IMR-90 (cell line): Measurements from ENCODE around the gene OR2A12. TPM values are rescaled to one million over a fixed set of nuclear protein-coding genes. Genes with fewer than 3 reads are reported as not detected.

Experiments
- ATAC-seq: fragments of 200-7000 bp; cut with Tn5 transposase; 2 replicates; pipeline ENCODE4 v1.9.1; 2020; ENCODE audit warnings: low read depth, mild to moderate bottlenecking, moderate library complexity
- BruUV-seq: library from RNA; stranded (reverse); fragments of 400-500 nt; replicated peaks from 2 replicates; lab custom pipeline; 2021; lab: Mats Ljungman, UMichigan
- CTCF ChIA-PET: fragments of 300-600 bp; formaldehyde crosslinking; extraction: SDS; loops from one replicate; lab custom pipeline; 2021; ENCODE audit warnings: antibody characterized with exemption; lab: Yijun Ruan, JAX
- POLR2A ChIA-PET: fragments of 300-600 bp; sonication (Branson Sonifier 250); formaldehyde crosslinking; loops from one replicate; lab custom pipeline; 2022; ENCODE audit warnings: antibody characterized with exemption; ENCODE audit not compliant: unreplicated experiment; lab: Charles Lee
- DNase-seq: peaks from one replicate; pipeline ENCODE4 v3.0.0; 2013
- H2AFZ ChIP-seq: replicated peaks from 2 replicates; pipeline ENCODE3; 2013; ENCODE audit warnings: low read length, mild to moderate bottlenecking; ENCODE audit not compliant: poor library complexity
- H2AK5ac ChIP-seq: 2 replicates; pipeline ENCODE4 v1.6.1; 2013; ENCODE audit warnings: low read depth, low read length, inconsistent platforms
- H2AK9ac ChIP-seq: replicated peaks from 2 replicates; pipeline ENCODE3; 2013; ENCODE audit warnings: mild to moderate bottlenecking, low read depth, low read length, moderate library complexity; ENCODE audit not compliant: poor library complexity
- H2BK120ac ChIP-seq: 2 replicates; pipeline ENCODE4 v1.6.1; 2013; ENCODE audit warnings: low read depth, low read length, inconsistent platforms
- H2BK15ac ChIP-seq: 3 replicates; pipeline ENCODE4 v1.6.1; 2013; ENCODE audit warnings: low read depth, low read length, inconsistent platforms
- H2BK20ac ChIP-seq: 2 replicates; pipeline ENCODE4 v1.6.1; 2013; ENCODE audit warnings: low read depth, mild to moderate bottlenecking, inconsistent platforms, low read length, moderate library complexity
- H2BK5ac ChIP-seq: 2 replicates; pipeline ENCODE4 v1.6.1; 2013; ENCODE audit warnings: mild to moderate bottlenecking, low read depth, low read length, inconsistent platforms; ENCODE audit not compliant: poor library complexity, severe bottlenecking
- H3K14ac ChIP-seq: replicated peaks from 2 replicates; pipeline ENCODE4 v1.6.1; 2013; ENCODE audit warnings: low read depth, low read length, inconsistent platforms
- H3K18ac ChIP-seq: 2 replicates; pipeline ENCODE4 v1.6.1; 2013; ENCODE audit warnings: low read depth, low read length, control low read depth
- H3K23ac ChIP-seq: 2 replicates; pipeline ENCODE4 v1.6.1; 2013; ENCODE audit warnings: low read depth, low read length, inconsistent platforms
- H3K27ac ChIP-seq: 2 replicates; pipeline ENCODE4 v1.5.1; 2013; ENCODE audit warnings: mild to moderate bottlenecking, control low read depth, low read length; ENCODE audit not compliant: insufficient read depth
- H3K27me3 ChIP-seq: 2 replicates; pipeline ENCODE4 v1.6.1; 2013; ENCODE audit warnings: low read length; ENCODE audit not compliant: control insufficient read depth, insufficient read depth
- H3K36me3 ChIP-seq: 2 replicates; pipeline ENCODE4 v1.6.1; 2013; ENCODE audit warnings: low read length, mixed read lengths; ENCODE audit not compliant: control insufficient read depth, insufficient read depth
- H3K4ac ChIP-seq: 2 replicates; pipeline ENCODE4 v1.6.1; 2013; ENCODE audit warnings: low read depth, low read length, inconsistent platforms
- H3K4me1 ChIP-seq: 2 replicates; pipeline ENCODE4 v1.6.1; 2013; ENCODE audit warnings: low read length, mixed read lengths; ENCODE audit not compliant: control insufficient read depth, insufficient read depth
- H3K4me2 ChIP-seq: 2 replicates; pipeline ENCODE4 v1.6.1; 2013; ENCODE audit warnings: low read depth, mild to moderate bottlenecking, control low read depth, low read length, moderate library complexity
- H3K4me3 ChIP-seq: 2 replicates; pipeline ENCODE4 v1.5.1; 2013; ENCODE audit warnings: low read depth, mild to moderate bottlenecking, control low read depth, low read length, moderate library complexity; ENCODE audit not compliant: insufficient read depth
- H3K56ac ChIP-seq: 2 replicates; pipeline ENCODE4 v1.6.1; 2013; ENCODE audit warnings: low read length, inconsistent platforms; ENCODE audit not compliant: insufficient read depth; ENCODE audit errors: extremely low read depth
- H3K79me1 ChIP-seq, 2 experiments: 2 replicates each; pipeline ENCODE4 v1.6.1; 2013; ENCODE audit warnings: low read length in 2 of 2, inconsistent platforms in 1 of 2, low read depth in 1 of 2
- H3K9ac ChIP-seq: 2 replicates; pipeline ENCODE4 v1.6.1; 2013; ENCODE audit warnings: low read depth, low read length, control low read depth
- H3K9me1 ChIP-seq: 2 replicates; pipeline ENCODE4 v1.6.1; 2013; ENCODE audit warnings: low read length, inconsistent platforms; ENCODE audit not compliant: insufficient read depth
- H3K9me3 ChIP-seq: 2 replicates; pipeline ENCODE4 v1.6.1; 2013; ENCODE audit warnings: low read length; ENCODE audit not compliant: control insufficient read depth, insufficient read depth
- H4K20me1 ChIP-seq: 2 replicates; pipeline ENCODE4 v1.6.1; 2013; ENCODE audit warnings: low read length, inconsistent platforms; ENCODE audit not compliant: insufficient read depth
- H4K5ac ChIP-seq: 2 replicates; pipeline ENCODE4 v1.6.1; 2013; ENCODE audit warnings: mild to moderate bottlenecking, low read depth, low read length, control low read depth
- H4K8ac ChIP-seq, 2 experiments: 2 replicates each; pipeline ENCODE4 v1.6.1; 2013; ENCODE audit warnings: low read depth in 2 of 2, low read length in 2 of 2, control low read depth in 1 of 2, inconsistent platforms in 1 of 2
- H4K91ac ChIP-seq: 2 replicates; pipeline ENCODE4 v1.6.1; 2013; ENCODE audit warnings: low read depth, low read length, inconsistent platforms; ENCODE audit not compliant: insufficient read depth
- CEBPB ChIP-seq: IDR thresholded peaks from 2 replicates; pipeline ENCODE4 v1.6.1; 2012; ENCODE audit warnings: low read depth, low read length, improper control_type of control experiment
- CHD1 ChIP-seq: IDR thresholded peaks from 2 replicates; pipeline ENCODE4 v1.6.1; 2012; ENCODE audit warnings: low read depth, low read length, improper control_type of control experiment
- MAZ ChIP-seq: IDR thresholded peaks from 2 replicates; pipeline ENCODE4 v1.6.1; 2012; ENCODE audit warnings: low read depth, mild to moderate bottlenecking, low read length, improper control_type of control experiment, moderate library complexity, borderline replicate concordance
- MXI1 ChIP-seq: IDR thresholded peaks from 2 replicates; pipeline ENCODE4 v1.6.1; 2012; ENCODE audit warnings: low read depth, mild to moderate bottlenecking, low read length, moderate library complexity, borderline replicate concordance
- NFE2L2 ChIP-seq: fragments of 150-350 bp; IDR thresholded peaks from 2 replicates; pipeline ENCODE4 v1.6.1; 2016; ENCODE audit warnings: low read depth, mild to moderate bottlenecking, low read length
- RCOR1 ChIP-seq: IDR thresholded peaks from 2 replicates; pipeline ENCODE4 v1.6.1; 2012; ENCODE audit warnings: mild to moderate bottlenecking, low read length, improper control_type of control experiment; ENCODE audit not compliant: insufficient replicate concordance
- SMC3 ChIP-seq: fragments of 150-350 bp; IDR thresholded peaks from 2 replicates; pipeline ENCODE4 v1.6.1; 2016; ENCODE audit warnings: low read depth, mild to moderate bottlenecking, antibody characterized with exemption, low read length, moderate library complexity
- USF2 ChIP-seq: fragments of 150-350 bp; IDR thresholded peaks from 2 replicates; pipeline ENCODE4 v1.6.1; 2017; ENCODE audit warnings: mild to moderate bottlenecking, antibody characterized with exemption, low read length, low read depth
- dilution Hi-C: fragments of 300-500 bp; cut with HindIII; formaldehyde crosslinking; loops from one replicate; pipeline ENCODE4 v1.14.3; 2018; ENCODE audit warnings: low sequenced_read_pairs; ENCODE audit not compliant: unreplicated experiment
- in situ Hi-C: fragments of 300-500 bp; cut with MboI; formaldehyde crosslinking; loops from 3 replicates; pipeline ENCODE4 v1.14.3; 2019; ENCODE audit warnings: low sequenced_read_pairs, inconsistent platforms, mixed read lengths
- intact Hi-C: fragments of 100-400 bp; cut with micrococcal nuclease; formaldehyde crosslinking; loops from 2 replicates; pipeline ENCODE4 v1.10.0; 2022
- polyA plus RNA-seq, 3 experiments: library from polyadenylated mRNA; depleted of rRNA; stranded (reverse); fragments of >200 nt; gene quantifications; 2 replicates each; pipeline ENCODE4 v1.2.3, GENCODE V29; 2012; ENCODE audit warnings: low replicate concordance in 1 of 3
- total RNA-seq: library from RNA; depleted of rRNA; stranded (reverse); fragments of >200 nt; gene quantifications from 2 replicates; pipeline ENCODE4 v1.2.3, GENCODE V29; 2012

OR2A12 gene
- total and polyA plus RNA-seq, 2 of the 4 experiments (the other 2 are of a cell fraction): not detected

GRCh38 chr7:144105211-144105610 is 19.1 kb downstream of the OR2A12 start:
- no peak overlapping the region for H2AK9ac ChIP-seq
- H3K4me1 ChIP-seq: no peaks in the 10 kb centered on the region
- H2AFZ ChIP-seq: no peak overlapping the region
- no peaks in the 10 kb centered on the region for H3K9me3 ChIP-seq
- no peak overlapping the region for H2BK120ac ChIP-seq
- H4K5ac ChIP-seq: no peak overlapping the region
- H4K8ac ChIP-seq: no peak overlapping the region
- H3K79me1 ChIP-seq: no peaks in the 10 kb centered on the region
- no peaks in the 10 kb centered on the region for H3K27me3 ChIP-seq
- H4K91ac ChIP-seq: no peak overlapping the region
- no peak overlapping the region for H3K4me2 ChIP-seq
- ChIA-PET CTCF (interaction anchor here (1.2 kb wide), 1 partner anchor 23 kb away, joined by 3 read pairs; no protein-coding TSS in a partner anchor), POLR2A (no interaction called here)
- no peaks in the 10 kb centered on the region for H3K9me1 ChIP-seq
- intact Hi-C loops (no loop called here), dilution Hi-C loops (no loop called here), in situ Hi-C loops (no loop called here)
- H3K56ac ChIP-seq: no peak overlapping the region
- no peak overlapping the region for H3K18ac ChIP-seq
- H2BK5ac ChIP-seq: no peak overlapping the region
- no peak overlapping the region for H3K4me3 ChIP-seq
- no peak overlapping the region for H2BK20ac ChIP-seq
- H3K27ac ChIP-seq: no peak overlapping the region
- H3K23ac ChIP-seq: no peak overlapping the region
- no peak overlapping the region for H3K9ac ChIP-seq
- H2AK5ac ChIP-seq: no peak overlapping the region
- no peak overlapping the region for H3K14ac ChIP-seq
- DNase-seq: no peak
- no peaks in the 10 kb centered on the region for H3K36me3 ChIP-seq
- BruUV-seq: no TSS peak
- TF ChIP-seq USF2 (no peak), NFE2L2 (no peak), CHD1 (no peak), MAZ (no peak), MXI1 (no peak), CEBPB (no peak), SMC3 (no peak), RCOR1 (no peak)
- no peaks in the 10 kb centered on the region for H4K20me1 ChIP-seq
- ATAC-seq: no peak
- H2BK15ac ChIP-seq: no peak overlapping the region
- no peak overlapping the region for H3K4ac ChIP-seq
